HepG2 (cell line): ENCODE data around the gene NADK2. TPM values are rescaled to one million over a fixed set of nuclear protein-coding genes. Genes with fewer than 3 reads are reported as not detected.

Experiments
- ASH2L ChIP-seq: fragments of 300-600, 200-600 bp; sonication (generic); IDR thresholded peaks from 2 replicates; pipeline ENCODE4 v1.7.0; 2017; ENCODE audit warnings: low read depth, mild to moderate bottlenecking, moderate library complexity, mixed read lengths, low read length; ENCODE audit not compliant: insufficient read length
- CBFB ChIP-seq: sonication (generic); formaldehyde crosslinking; IDR thresholded peaks from 2 replicates; pipeline ENCODE4 v1.4.0; 2020; ENCODE audit warnings: missing genetic modification reagents
- FOXP1 ChIP-seq, 2 experiments: fragments of 450-650 bp in 1 of 2; IDR thresholded peaks; 2 replicates each; pipeline ENCODE4 v1.6.1; 2017 to 2018; ENCODE audit warnings: antibody characterized with exemption in 1 of 2
- GLMP ChIP-seq: sonication (generic); formaldehyde crosslinking; IDR thresholded peaks from 2 replicates; pipeline ENCODE4 v1.9.0; 2021; ENCODE audit warnings: missing genetic modification reagents, mild to moderate bottlenecking, borderline replicate concordance
- SIX1 ChIP-seq: sonication (generic); formaldehyde crosslinking; IDR thresholded peaks from 2 replicates; pipeline ENCODE4 v1.4.0; 2020; ENCODE audit warnings: missing genetic modification reagents, borderline replicate concordance
- ZNF205 ChIP-seq: IDR thresholded peaks from 2 replicates; pipeline ENCODE4 v1.6.1; 2018; ENCODE audit warnings: missing biosample characterization, missing genetic modification reagents
- ZNF333 ChIP-seq: sonication (generic); formaldehyde crosslinking; IDR thresholded peaks from 2 replicates; pipeline ENCODE4 v1.4.0; 2020; ENCODE audit warnings: mild to moderate bottlenecking, missing genetic modification reagents, borderline replicate concordance
- ZNF589 ChIP-seq: sonication (generic); formaldehyde crosslinking; conservative IDR thresholded peaks from 2 replicates; pipeline ENCODE4 v1.8.0; 2022; ENCODE audit warnings: mild to moderate bottlenecking, moderate library complexity, missing genetic modification reagents
- polyA plus RNA-seq, 8 experiments: library from polyadenylated mRNA; depleted of rRNA in 3 of 8; stranded (reverse) in 7 of 8; unstranded in 1 of 8; fragments of >200 nt; fragmentation: Illumina TruSeq in 4 of 8; extraction: Trizol in 4 of 8; gene quantifications; 2 replicates each; pipeline versions ENCODE4 v1.2.1 to v1.2.3, GENCODE V29; 2011 to 2016; ENCODE audit warnings: low read depth in 4 of 8, missing spikeins in 1 of 8, mixed read lengths in 1 of 8; ENCODE audit not compliant: insufficient read depth in 1 of 8
- total RNA-seq, 5 experiments: library from RNA; depleted of rRNA; stranded (reverse); fragments of >200 nt; fragmentation: Illumina TruSeq; extraction: Trizol; gene quantifications; 2 replicates each; pipeline ENCODE4 v1.2.3, GENCODE V29; 2016; ENCODE audit warnings: low read depth in 1 of 5
- TF ChIP-seq, protein P1 (sequence below): sonication (generic); formaldehyde crosslinking; IDR thresholded peaks from 2 replicates; pipeline ENCODE4 v1.4.0; 2020; ENCODE audit warnings: mild to moderate bottlenecking, missing genetic modification reagents
- TF ChIP-seq, protein P2 (sequence below): sonication (generic); formaldehyde crosslinking; IDR thresholded peaks from 2 replicates; pipeline ENCODE4 v1.5.0; 2020; ENCODE audit warnings: mild to moderate bottlenecking, missing genetic modification reagents, borderline replicate concordance
- TF ChIP-seq, protein P3 (sequence below): sonication (generic); formaldehyde crosslinking; IDR thresholded peaks from 2 replicates; pipeline ENCODE4 v1.4.0; 2020; ENCODE audit warnings: mild to moderate bottlenecking, missing genetic modification reagents, borderline replicate concordance
- TF ChIP-seq, protein P4 (sequence below): sonication (generic); formaldehyde crosslinking; IDR thresholded peaks from 2 replicates; pipeline ENCODE4 v1.4.0; 2020; ENCODE audit warnings: missing genetic modification reagents, borderline replicate concordance

The NADK2 gene
- total and polyA plus RNA-seq, 2 of the 13 experiments (the other 11 are each of a cell fraction or from before 2014, with no cell fraction given) = 13.9 to 71.4 TPM

- TF ChIP-seq, protein P1, sequence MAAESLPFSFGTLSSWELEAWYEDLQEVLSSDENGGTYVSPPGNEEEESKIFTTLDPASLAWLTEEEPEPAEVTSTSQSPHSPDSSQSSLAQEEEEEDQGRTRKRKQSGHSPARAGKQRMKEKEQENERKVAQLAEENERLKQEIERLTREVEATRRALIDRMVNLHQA (CRISPR knock-in tag) = no peak
- no peak for TF ChIP-seq ZNF589 (CRISPR knock-in tag)
- no peak for TF ChIP-seq SIX1 (CRISPR knock-in tag)
- no peak for TF ChIP-seq GLMP (CRISPR knock-in tag)
- TF ChIP-seq, protein P2, sequence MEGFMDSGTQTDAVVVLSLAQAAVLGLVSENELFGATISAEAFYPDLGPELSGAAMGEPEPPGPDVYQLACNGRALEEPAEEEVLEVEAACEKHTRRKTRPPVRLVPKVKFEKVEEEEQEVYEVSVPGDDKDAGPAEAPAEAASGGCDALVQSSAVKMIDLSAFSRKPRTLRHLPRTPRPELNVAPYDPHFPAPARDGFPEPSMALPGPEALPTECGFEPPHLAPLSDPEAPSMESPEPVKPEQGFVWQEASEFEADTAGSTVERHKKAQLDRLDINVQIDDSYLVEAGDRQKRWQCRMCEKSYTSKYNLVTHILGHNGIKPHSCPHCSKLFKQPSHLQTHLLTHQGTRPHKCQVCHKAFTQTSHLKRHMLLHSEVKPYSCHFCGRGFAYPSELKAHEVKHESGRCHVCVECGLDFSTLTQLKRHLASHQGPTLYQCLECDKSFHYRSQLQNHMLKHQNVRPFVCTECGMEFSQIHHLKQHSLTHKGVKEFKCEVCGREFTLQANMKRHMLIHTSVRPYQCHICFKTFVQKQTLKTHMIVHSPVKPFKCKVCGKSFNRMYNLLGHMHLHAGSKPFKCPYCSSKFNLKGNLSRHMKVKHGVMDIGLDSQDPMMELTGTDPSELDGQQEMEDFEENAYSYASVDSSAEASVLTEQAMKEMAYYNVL = no peak
- TF ChIP-seq, protein P3, sequence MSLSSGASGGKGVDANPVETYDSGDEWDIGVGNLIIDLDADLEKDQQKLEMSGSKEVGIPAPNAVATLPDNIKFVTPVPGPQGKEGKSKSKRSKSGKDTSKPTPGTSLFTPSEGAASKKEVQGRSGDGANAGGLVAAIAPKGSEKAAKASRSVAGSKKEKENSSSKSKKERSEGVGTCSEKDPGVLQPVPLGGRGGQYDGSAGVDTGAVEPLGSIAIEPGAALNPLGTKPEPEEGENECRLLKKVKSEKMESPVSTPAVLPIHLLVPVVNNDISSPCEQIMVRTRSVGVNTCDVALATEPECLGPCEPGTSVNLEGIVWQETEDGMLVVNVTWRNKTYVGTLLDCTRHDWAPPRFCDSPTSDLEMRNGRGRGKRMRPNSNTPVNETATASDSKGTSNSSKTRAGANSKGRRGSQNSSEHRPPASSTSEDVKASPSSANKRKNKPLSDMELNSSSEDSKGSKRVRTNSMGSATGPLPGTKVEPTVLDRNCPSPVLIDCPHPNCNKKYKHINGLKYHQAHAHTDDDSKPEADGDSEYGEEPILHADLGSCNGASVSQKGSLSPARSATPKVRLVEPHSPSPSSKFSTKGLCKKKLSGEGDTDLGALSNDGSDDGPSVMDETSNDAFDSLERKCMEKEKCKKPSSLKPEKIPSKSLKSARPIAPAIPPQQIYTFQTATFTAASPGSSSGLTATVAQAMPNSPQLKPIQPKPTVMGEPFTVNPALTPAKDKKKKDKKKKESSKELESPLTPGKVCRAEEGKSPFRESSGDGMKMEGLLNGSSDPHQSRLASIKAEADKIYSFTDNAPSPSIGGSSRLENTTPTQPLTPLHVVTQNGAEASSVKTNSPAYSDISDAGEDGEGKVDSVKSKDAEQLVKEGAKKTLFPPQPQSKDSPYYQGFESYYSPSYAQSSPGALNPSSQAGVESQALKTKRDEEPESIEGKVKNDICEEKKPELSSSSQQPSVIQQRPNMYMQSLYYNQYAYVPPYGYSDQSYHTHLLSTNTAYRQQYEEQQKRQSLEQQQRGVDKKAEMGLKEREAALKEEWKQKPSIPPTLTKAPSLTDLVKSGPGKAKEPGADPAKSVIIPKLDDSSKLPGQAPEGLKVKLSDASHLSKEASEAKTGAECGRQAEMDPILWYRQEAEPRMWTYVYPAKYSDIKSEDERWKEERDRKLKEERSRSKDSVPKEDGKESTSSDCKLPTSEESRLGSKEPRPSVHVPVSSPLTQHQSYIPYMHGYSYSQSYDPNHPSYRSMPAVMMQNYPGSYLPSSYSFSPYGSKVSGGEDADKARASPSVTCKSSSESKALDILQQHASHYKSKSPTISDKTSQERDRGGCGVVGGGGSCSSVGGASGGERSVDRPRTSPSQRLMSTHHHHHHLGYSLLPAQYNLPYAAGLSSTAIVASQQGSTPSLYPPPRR (CRISPR knock-in tag) = no peak
- no peak; the same call in 1 of the 2 replicates for TF ChIP-seq ZNF333
- no peak for TF ChIP-seq CBFB (CRISPR knock-in tag)
- TF ChIP-seq ASH2L = peak; percentile 59
- TF ChIP-seq, protein P4, sequence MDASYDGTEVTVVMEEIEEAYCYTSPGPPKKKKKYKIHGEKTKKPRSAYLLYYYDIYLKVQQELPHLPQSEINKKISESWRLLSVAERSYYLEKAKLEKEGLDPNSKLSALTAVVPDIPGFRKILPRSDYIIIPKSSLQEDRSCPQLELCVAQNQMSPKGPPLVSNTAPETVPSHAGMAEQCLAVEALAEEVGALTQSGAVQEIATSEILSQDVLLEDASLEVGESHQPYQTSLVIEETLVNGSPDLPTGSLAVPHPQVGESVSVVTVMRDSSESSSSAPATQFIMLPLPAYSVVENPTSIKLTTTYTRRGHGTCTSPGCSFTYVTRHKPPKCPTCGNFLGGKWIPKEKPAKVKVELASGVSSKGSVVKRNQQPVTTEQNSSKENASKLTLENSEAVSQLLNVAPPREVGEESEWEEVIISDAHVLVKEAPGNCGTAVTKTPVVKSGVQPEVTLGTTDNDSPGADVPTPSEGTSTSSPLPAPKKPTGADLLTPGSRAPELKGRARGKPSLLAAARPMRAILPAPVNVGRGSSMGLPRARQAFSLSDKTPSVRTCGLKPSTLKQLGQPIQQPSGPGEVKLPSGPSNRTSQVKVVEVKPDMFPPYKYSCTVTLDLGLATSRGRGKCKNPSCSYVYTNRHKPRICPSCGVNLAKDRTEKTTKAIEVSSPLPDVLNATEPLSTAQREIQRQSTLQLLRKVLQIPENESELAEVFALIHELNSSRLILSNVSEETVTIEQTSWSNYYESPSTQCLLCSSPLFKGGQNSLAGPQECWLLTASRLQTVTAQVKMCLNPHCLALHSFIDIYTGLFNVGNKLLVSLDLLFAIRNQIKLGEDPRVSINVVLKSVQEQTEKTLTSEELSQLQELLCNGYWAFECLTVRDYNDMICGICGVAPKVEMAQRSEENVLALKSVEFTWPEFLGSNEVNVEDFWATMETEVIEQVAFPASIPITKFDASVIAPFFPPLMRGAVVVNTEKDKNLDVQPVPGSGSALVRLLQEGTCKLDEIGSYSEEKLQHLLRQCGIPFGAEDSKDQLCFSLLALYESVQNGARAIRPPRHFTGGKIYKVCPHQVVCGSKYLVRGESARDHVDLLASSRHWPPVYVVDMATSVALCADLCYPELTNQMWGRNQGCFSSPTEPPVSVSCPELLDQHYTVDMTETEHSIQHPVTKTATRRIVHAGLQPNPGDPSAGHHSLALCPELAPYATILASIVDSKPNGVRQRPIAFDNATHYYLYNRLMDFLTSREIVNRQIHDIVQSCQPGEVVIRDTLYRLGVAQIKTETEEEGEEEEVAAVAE (CRISPR knock-in tag) = no peak
- TF ChIP-seq FOXP1 (IDR thresholded peaks at IDR 0.05) = no peak
- no peak for TF ChIP-seq FOXP1 (CRISPR knock-in tag; IDR thresholded peaks at IDR 0.05)
- no peak for TF ChIP-seq ZNF205 (CRISPR knock-in tag)
Measured at GRCh38 chr5:36240779-36241630, 720 bp downstream of the NADK2 start (continued).
